ENCODE data around the gene STRA6.

Gene STRA6

DNA sequence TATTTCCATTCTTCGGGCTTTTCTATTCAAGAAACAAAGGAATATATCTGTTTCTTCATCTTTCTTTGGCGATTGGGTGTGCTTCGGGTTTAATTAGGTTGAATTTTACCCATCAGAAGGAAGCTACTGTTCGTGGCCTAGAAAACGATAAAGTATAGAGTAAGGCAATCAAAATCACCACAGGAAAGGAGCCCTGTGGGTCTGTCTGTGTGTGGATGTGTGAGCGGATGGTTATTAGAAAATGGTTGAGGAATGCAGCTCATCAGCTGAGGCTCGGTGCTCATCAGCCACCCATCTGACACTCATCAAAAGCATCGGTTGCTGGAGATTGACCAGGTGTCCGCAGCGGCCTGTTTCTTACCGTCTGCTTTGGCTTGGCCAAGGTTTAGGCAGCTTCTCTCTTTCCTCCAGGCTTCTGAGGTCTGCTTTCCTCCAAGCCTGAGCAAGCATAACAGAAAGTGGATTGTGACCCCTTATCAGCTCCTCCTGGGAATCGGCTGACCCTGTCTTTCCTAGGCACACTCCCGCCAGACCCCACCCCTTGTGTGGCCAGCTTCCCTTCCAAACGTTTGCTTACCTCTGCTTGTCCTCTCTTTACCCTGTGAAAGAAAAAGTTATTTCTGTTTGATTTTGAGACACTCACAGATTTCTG lies 46.7 kb downstream of the STRA6 start:
- no peaks in the 10 kb centered on the region for H4K20me1 ChIP-seq (ENCODE audit: insufficient read depth, low read length)
- H3K79me2 ChIP-seq (ENCODE audit: insufficient read depth, low read length): no peaks in the 10 kb centered on the region
- H3K36me3 ChIP-seq (ENCODE audit: insufficient read depth, low read length): no peaks in the 10 kb centered on the region
- no peaks in the 10 kb centered on the region for H3K9me3 ChIP-seq (ENCODE audit: insufficient read depth, low read length, severe bottlenecking)
- H3K4me2 ChIP-seq (ENCODE audit: insufficient read depth, low read length): no peak overlapping the region
- TF ChIP-seq EZH2 (IDR thresholded peaks at IDR 0.05; ENCODE audit: borderline replicate concordance, low read depth, low read length, severe bottlenecking) (no peak), CTCF (IDR thresholded peaks at IDR 0.05; ENCODE audit: borderline replicate concordance, extremely low read depth, low read length, poor library complexity, severe bottlenecking) (no peak)
- H3K4me3 ChIP-seq (ENCODE audit: low read depth in 1 of 2, low read length in 2 of 2): no peak overlapping the region
- no peak overlapping the region for H3K9ac ChIP-seq (ENCODE audit: low read depth, low read length)
- H2AFZ ChIP-seq (ENCODE audit: low read depth, low read length): no peak overlapping the region
- no peaks in the 10 kb centered on the region for H3K4me1 ChIP-seq (ENCODE audit: insufficient read depth, low read length)
- H3K27ac ChIP-seq (ENCODE audit: low read length): no peak overlapping the region
- DNase-seq (no peak), ATAC-seq (ENCODE audit: insufficient read depth, low read depth) (no peak)
- H3K27me3 ChIP-seq (ENCODE audit: insufficient read depth, low read length, poor library complexity): peaks cover 14% of the 10 kb centered on the region

DNA sequence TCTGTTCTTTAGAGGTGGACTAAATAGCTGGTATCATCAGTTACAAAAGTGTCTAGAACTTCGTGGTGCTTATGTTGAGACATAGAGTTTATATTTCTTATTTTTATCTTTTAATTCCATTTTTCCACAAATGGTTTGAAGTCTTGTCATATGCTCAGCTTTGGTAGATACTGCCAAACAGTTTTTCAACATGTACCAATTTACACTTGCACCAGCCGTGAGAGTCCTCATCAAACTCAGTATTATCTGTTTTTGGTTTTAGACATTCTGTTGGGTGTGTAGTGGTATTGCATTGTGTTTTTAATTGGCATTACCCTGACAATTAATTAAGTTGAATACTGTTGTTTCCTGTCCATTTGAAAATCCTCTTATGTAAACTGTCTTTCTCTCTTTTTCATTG lies 55.5 kb downstream of the STRA6 start:
- Histone ChIP-seq H2AFZ (ENCODE audit: low read depth, low read length) (no peak overlapping the region), H3K4me2 (ENCODE audit: insufficient read depth, low read length) (no peak overlapping the region), H3K4me1 (ENCODE audit: insufficient read depth, low read length) (no peaks in the 10 kb centered on the region), H3K9ac (ENCODE audit: low read depth, low read length) (no peak overlapping the region), H4K20me1 (ENCODE audit: insufficient read depth, low read length) (no peaks in the 10 kb centered on the region), H3K27me3 (ENCODE audit: insufficient read depth, low read length, poor library complexity) (no peaks in the 10 kb centered on the region), H3K79me2 (ENCODE audit: insufficient read depth, low read length) (no peaks in the 10 kb centered on the region), H3K36me3 (ENCODE audit: insufficient read depth, low read length) (no peaks in the 10 kb centered on the region), H3K4me3 (ENCODE audit: low read depth in 1 of 2, low read length in 2 of 2) (no peak overlapping the region), H3K27ac (ENCODE audit: low read length) (no peak overlapping the region), H3K9me3 (ENCODE audit: insufficient read depth, low read length, severe bottlenecking) (no peaks in the 10 kb centered on the region)
- TF ChIP-seq EZH2 (IDR thresholded peaks at IDR 0.05; ENCODE audit: borderline replicate concordance, low read depth, low read length, severe bottlenecking) (no peak), CTCF (IDR thresholded peaks at IDR 0.05; ENCODE audit: borderline replicate concordance, extremely low read depth, low read length, poor library complexity, severe bottlenecking) (no peak)
- no peak for DNase-seq
- ATAC-seq (ENCODE audit: insufficient read depth, low read depth): no peak

DNA sequence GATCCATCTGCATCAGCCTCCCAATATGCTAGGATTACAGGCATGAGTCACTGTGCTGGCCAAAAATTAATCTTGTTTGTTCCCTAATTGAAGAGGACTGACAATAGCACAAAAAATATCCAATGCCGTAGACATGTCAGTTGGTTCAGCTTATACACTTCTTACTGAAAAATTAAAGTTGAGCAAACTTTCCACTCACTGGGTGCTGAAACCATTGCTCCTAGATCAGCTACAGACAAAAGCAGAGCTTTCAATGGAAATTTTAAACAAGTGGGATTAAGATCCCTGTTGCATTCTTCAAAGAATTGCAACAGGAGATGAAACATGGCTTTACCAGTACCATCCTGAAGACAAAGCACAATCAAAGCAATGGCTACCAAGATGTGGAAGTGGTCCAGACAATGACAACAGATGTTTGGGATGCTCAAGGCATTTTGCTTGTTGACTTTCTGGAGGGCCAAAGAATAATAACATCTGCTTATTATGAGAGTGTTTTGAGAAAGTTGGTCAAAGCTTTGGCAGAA lies 56.2 kb downstream of the STRA6 start:
- H3K4me1 ChIP-seq (ENCODE audit: insufficient read depth, low read length): no peaks in the 10 kb centered on the region
- H3K9me3 ChIP-seq (ENCODE audit: insufficient read depth, low read length, severe bottlenecking): no peaks in the 10 kb centered on the region
- H3K27ac ChIP-seq (ENCODE audit: low read length): no peak overlapping the region
- H3K27me3 ChIP-seq (ENCODE audit: insufficient read depth, low read length, poor library complexity): no peaks in the 10 kb centered on the region
- H3K4me3 ChIP-seq (ENCODE audit: low read depth in 1 of 2, low read length in 2 of 2): no peak overlapping the region
- H3K36me3 ChIP-seq (ENCODE audit: insufficient read depth, low read length): no peaks in the 10 kb centered on the region
- no peak overlapping the region for H2AFZ ChIP-seq (ENCODE audit: low read depth, low read length)
- TF ChIP-seq EZH2 (IDR thresholded peaks at IDR 0.05; ENCODE audit: borderline replicate concordance, low read depth, low read length, severe bottlenecking) (no peak), CTCF (IDR thresholded peaks at IDR 0.05; ENCODE audit: borderline replicate concordance, extremely low read depth, low read length, poor library complexity, severe bottlenecking) (no peak)
- no peaks in the 10 kb centered on the region for H3K79me2 ChIP-seq (ENCODE audit: insufficient read depth, low read length)
- H3K9ac ChIP-seq (ENCODE audit: low read depth, low read length): no peak overlapping the region
- H4K20me1 ChIP-seq (ENCODE audit: insufficient read depth, low read length): no peaks in the 10 kb centered on the region
- DNase-seq (no peak), ATAC-seq (ENCODE audit: insufficient read depth, low read depth) (no peak)
- no peak overlapping the region for H3K4me2 ChIP-seq (ENCODE audit: insufficient read depth, low read length)

Measured in DND-41 (cell line).